ENCODE measurements around the gene SLFN13.
"Not testable (repeated sequence)": the region's sequence is repeated elsewhere in the genome, so short reads cannot be mapped to it uniquely, and the experiment has no call there.

SLFN13 gene

DNA sequence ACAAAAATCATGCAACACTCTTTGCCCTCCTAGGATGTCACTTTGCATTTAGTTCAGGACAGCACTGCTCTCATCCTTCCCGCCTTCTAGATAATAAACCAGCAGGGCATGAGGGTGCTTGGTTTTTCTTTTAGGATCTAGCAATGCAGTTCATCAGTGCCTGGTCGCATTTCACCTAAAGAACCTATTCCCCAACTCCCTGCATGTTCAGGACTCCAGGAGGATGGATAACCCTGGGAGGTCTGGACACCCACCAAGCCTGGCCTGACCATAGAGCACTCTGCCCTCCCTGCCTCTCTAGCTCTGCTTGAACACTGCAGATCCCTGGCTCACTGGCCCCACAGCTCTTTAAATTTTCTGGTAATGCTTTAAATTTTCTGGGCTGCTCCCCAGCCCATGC, 18.9 kb downstream of the SLFN13 start:
- no peak for DNase-seq

DNA sequence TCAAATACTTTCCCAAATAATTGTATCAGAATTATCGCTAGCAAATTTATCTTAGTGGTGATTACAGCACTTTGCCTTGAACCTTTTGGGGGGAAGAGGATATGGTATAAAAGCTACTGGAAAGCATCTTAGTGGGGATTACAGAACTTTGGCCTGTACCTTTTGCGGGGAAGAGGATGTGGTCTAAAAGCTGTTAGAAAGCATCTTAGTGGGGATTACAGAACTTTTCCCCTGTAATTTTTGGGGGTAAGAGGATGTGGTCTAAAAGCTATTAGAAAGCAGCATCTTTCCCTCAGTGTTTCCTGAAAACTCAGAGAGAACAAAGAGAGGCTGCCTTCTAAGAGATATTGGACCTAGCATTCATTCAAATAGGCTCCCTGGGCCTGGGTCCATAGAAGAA, 20.3 kb downstream of the SLFN13 start:
- DNase-seq: no peak

DNA sequence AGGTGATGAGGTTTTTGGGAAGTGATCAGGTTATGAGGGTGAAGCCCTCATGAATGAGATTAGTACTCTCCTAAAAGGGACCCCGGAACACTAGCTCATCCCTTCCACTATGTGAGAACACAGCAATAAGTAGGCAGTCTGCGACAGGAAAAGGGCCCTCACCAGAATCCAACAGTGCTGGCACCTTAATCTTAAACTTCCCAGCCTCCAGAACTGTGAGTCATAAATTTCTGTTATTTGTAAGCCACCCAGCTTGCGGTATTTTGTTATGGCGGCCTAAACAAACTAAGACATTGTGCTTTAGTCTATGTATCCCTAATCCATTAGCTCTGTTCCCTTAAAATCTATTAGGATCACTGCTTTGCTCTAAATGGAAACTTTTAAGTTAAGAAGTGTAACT, 24.8 kb downstream of the SLFN13 start:
- DNase-seq: no peak

DNA sequence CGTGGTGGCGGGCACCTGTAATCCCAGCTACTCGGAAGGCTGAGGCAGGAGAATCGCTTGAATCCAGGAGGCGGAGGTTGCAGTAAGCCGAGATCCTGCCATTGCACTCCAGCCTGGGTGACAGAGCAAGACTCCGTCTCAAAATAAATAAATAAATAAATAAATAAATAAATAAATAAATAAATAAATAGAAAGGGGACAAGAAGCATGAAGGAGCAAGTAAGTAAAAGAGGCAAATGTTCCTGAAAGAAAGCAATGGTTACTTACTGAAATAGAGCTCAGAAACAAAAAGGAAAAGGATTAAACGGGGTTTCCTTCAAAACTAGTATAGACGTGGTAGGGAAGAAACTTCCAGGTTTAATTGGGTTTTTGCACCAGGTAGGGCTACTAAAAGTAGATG, 27.5 kb downstream of the SLFN13 start:
- not testable (repeated sequence) for DNase-seq

DNA sequence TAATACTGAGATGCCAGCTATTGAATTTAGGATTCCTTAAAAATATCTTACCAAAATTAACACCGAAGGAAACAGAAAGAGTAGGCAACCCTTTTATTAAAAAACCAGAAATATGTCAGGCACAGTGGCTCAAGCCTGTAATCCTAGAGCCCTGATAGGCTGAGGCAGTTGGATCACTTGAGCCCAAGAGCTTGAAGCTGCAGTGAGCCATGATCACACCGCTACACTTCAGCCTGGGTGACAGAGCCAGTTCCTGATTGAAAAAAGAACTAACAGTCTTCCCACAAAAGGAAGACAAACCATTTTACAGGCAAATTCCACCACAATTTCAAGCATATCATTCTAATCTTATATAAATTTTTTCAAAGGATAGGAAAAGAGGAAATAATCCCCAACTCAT, 31.9 kb downstream of the SLFN13 start:
- no peak for DNase-seq

DNA sequence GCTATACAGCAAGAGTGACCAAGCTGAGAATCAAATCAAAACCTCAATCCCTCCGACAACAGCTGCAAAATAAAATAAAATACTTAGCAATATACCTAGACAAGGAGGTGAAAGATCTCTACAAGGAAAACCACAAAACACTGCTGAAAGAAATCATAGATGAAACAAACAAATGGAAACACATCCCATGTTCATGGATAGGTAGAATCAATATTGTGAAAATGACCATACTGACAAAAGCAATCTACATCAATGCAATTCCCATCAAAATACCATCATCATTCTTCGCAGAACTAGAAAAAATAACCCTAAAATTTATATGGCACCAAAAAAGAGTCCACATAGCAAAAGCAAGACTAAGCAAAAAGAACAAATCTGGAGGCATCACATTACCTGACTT, 33.9 kb downstream of the SLFN13 start:
- not testable (repeated sequence) for DNase-seq

DNA sequence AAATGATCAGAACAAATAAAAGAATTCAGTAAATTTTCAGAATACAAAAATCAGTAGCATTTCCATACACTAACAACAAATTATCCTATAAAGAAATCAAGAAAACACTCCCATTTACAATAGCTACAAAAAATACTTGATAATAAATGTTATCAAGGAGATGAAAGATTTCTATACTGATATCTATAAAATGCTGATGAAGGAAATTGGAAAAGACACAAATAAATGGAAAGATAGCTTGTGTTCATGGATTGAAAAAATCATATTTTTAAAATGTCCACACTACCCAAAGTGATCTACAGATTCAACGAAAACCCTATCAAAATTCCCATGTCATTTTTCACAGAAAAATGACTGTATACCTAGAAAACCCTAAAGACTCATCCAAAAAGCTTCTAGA, 34.3 kb downstream of the SLFN13 start:
- DNase-seq: no peak

DNA sequence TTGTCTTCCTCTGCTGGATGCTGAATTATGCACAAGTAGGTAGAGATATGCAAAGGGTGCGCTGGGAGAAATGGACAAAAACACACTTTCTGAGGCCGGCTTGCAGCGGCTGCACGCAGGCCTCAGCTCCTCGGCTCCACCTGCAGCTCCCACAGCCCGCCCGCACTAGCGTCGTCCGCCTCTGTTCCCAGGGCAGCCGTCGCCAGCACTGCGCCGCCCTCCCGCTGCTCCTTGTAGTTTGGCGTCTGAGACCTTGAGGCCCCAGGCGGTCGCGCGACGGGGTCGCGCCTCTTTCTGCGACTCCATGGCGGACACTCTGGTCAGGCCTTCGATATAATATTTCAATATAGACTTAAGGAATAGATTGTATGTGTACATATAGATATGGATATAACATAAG, 41.0 kb downstream of the SLFN13 start:
- no peak for DNase-seq

DNA sequence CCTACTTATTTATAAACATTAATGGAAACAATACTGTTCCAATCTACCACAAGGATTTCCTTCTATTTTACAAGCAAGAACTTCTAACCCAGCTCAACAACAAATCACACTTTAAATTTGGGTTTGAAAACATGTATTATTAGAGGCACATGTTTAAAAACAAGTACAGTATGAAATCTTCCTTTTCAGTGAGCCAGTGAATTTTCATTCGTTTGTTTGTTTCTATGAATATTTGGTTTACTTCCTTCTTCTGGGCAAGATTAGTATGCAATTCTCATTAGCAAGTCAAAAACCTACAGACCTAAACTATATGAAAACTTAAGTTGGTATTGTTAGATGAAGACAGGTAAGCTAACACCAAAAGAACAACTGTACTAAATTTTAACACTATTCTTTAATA, 42.0 kb downstream of the SLFN13 start:
- no peak for DNase-seq

DNA sequence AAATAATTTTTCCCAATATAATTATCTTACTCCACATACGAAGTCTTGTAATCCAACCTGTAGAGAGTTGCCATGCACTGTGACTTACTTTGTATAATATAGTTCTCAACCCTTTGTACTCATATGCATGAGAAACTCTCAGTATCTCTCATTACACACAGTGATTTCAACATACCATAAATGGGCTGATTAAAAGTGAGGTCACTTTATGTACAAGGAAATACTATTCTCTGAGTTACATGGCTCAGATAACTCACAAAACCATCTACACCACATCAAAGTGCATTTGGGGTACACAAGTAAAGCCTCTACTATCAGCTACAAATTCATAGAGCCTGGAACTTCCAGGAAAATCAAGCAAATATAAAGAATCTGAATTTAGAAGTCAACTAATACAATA, 44.2 kb downstream of the SLFN13 start:
- no peak for DNase-seq

DNA sequence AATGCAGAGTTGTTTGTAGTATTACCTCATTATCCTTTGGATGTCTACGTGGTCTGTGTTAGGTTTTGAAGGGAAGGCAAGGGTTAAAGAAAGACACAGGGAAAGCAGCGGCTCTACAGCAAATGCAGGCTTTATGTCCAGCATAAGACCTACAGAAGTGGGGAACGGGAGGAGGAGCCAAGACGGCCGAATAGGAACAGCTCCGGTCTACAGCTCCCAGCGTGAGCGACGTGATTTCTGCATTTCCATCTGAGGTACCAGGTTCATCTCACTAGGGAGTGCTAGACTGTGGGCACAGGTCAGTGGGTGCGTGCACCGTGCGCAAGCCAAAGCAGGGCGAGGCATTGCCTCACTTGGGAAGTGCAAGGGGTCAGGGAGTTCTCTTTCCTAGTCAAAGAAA, 54.8 kb downstream of the SLFN13 start:
- not testable (repeated sequence) for DNase-seq

DNA sequence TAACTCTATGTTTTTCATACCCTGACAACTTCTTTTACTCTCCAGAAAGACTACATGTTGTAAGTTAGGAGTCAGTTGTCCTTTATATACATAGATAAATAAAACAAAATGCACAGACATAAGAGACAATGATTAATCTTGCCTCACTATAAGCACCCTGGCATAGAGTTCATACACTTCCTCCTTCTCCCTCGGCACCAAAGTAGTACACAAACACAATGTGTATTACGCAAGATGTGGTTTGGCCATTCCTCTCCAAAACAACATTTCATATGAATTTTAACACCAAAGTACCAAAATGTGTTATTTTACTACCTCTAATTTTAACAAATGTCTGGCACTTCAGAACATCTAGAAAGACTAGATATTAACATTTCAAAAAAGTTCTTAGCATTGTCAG, 57.9 kb downstream of the SLFN13 start:
- no peak for DNase-seq

DNA sequence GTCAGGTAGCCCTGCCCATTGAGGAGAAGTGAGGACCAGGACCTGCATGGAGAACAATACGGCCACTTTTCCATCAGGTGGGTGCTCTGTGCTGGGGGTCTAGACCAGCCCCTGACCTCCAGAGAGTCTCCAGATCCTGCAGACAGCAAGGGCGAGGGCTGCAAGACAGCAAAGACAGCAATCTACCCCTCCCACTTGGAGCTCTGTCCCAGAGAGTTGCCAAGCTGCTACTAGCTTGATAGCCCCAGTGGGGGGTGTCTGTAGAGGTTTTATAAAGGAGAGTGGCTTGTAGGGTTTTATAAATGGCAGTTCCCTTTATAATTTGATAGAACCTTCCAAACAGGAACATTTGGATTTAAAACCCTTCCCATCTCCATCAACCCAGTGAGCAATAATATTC, 58.4 kb downstream of the SLFN13 start:
- no peak for DNase-seq

DNA sequence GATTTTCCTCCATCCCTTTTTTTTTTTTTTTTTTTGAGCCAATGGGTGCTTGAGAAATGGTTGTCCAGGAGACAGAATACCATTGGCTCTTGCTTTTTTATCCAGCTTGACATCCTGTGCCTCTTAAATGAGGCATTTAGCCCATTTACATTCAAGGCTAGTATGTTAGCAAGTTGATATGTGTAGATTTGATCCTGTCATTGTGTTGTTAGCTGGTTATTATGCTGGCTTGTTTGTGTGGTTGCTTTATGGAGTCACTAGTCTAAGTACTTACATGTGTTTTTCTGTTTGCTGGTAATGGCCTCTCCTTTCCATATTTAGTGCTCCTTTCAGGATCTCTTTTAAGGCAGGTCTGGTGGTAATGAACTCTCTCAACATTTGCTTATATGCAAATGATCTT, 61.1 kb downstream of the SLFN13 start:
- no peak for DNase-seq

Data from bone marrow (tissue), 2 donors.